DMS153 treated with DMSO at 0.1 percent for 48 hours (cell line): ENCODE measurements around the gene P2RY12.
"Not testable (repeated sequence)": the region's sequence is repeated elsewhere in the genome, so short reads cannot be mapped to it uniquely, and the experiment has no call there.

ENCODE experiments used
- DNase-seq: peaks from one replicate; lab custom pipeline; 2025; ENCODE audit not compliant: unreplicated experiment; lab: John Stamatoyannopoulos, UW

P2RY12 gene

DNA sequence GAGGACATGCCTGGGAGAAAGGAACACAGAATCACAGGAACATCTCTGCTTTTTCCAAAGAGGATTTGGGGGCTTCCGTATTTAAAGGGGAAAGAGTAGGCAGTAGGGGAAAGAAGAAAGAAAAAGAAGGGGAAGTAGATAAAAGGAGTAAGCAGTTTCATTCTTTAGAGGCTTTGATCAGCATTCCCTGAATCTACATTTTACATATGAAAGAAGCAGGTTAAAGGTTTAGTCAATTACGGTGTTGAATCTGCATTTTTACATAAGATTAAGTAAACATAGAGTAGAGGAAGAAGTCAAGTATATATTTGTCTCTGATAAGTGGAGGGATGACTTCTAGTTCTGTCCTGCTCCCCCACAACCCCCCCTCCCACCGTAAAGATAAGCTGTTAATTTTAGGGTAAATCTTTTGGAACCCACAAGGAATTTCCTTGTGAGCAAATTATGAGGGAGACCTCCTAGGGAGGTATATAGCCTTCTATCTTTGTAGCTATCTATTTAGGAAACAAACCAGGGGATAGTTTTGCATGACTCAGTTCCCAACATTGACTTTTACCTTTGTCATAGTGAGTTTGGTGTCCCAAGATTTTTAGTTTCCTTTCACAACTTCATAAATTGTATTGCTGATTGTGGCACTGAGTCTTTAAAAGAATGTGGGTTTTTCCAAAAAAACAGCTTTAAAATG is 8.7 kb upstream of the P2RY12 start:
- DNase-seq: no peak

DNA sequence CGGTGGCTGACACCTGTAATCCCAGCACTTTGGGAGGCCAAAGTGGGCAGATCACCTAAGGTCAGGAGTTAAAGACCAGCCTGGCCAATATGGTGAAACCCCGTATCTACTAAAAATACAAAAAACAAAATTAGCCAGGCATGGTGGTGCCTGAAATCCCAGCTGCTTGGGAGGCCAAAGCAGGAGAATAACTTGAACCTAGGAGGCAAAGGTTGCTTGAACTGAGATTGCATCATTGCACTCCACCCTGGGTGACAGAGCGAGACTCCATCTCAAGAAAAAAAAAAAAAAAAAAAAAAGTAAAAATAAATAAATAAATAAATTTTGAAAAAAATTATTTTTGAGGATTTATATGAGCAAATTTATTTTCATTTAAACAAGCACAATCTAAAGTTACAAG is 7.6 kb upstream of the P2RY12 start:
- DNase-seq: not testable (repeated sequence)

- no peak for DNase-seq
Measured at GRCh38 chr3:151391720-151392119, 7.2 kb upstream of the P2RY12 start.

DNA sequence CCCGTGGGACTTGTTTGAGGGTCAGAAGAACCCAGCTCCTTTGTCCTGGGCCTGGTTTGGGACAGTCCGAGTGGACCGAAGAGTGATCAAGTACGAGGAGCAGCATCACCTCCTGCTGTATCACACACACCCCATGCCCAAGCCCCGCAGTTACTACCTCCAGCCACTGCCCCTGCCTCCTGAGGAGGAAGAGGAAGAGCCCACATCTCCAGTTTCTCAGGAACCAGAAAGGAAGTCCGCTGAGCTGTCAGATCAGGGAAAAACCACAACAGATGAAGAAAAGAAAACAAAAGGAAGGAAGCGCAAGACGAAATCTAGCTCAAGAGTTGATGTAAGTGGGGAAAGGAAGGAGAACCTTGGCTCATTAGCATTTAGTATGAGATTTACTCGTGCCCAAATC is 3.3 kb upstream of the P2RY12 start:
- no peak for DNase-seq

- DNase-seq: no peak
Measured at GRCh38 chr3:151387432-151387831, 2.9 kb upstream of the P2RY12 start.

GRCh38 chr3:151386056-151386455 is 1.5 kb upstream of the P2RY12 start:
- DNase-seq: no peak

DNA sequence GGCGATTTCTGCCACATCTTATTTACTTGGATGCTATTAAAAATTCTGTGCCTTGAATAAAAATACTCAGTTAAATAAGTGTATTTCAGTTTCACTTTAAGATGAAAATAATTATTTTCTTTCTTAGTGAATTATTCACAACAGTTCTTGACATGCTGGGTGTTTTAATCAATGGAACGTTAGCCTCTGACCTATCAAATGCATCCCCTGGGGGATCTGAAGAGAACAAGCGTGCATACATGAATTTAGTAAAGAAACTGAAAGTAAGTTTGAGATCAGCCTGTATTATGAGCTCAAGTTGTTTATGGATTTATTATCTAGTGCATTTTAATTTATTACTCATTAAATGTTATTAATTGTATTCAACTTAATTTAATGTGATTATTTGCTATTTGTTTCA is 597 bp downstream of the P2RY12 start:
- no peak for DNase-seq

- DNase-seq: no peak
Measured at GRCh38 chr3:151383111-151383510, 1.4 kb downstream of the P2RY12 start.

GRCh38 chr3:151382671-151383070 is 1.9 kb downstream of the P2RY12 start:
- no peak for DNase-seq

DNA sequence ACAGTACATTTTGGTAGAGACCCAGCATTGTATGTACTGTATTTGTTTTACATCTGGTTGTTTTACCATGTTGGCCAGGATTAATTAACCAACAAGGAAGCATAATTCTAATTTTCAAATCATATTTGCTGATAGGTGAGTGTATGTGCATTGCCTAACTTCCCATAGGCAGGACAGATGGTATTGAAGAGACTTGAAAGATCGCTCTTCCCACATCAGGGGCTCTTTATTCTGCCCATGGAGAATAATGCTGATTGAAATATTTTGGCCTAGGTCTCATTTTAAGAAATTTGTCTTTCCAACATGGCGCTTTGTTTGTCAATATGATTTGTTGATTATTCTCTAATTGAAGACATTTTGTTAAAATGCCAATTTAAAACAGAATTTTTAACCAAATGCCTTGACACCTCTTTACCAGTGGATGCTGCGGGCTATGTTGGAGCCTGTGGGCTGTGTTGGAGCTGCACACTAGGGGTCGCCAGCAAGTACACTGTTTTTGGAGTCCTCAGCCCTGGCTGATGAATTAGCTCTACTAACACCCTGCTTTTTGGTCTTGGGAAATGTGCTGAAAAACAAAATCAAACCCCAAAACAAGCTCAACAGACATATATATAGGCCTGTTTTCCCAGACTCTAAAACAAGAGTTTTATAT is 5.3 kb downstream of the P2RY12 start:
- no peak for DNase-seq

GRCh38 chr3:151377768-151378385 is 6.7 kb downstream of the P2RY12 start:
- no peak for DNase-seq

DNA sequence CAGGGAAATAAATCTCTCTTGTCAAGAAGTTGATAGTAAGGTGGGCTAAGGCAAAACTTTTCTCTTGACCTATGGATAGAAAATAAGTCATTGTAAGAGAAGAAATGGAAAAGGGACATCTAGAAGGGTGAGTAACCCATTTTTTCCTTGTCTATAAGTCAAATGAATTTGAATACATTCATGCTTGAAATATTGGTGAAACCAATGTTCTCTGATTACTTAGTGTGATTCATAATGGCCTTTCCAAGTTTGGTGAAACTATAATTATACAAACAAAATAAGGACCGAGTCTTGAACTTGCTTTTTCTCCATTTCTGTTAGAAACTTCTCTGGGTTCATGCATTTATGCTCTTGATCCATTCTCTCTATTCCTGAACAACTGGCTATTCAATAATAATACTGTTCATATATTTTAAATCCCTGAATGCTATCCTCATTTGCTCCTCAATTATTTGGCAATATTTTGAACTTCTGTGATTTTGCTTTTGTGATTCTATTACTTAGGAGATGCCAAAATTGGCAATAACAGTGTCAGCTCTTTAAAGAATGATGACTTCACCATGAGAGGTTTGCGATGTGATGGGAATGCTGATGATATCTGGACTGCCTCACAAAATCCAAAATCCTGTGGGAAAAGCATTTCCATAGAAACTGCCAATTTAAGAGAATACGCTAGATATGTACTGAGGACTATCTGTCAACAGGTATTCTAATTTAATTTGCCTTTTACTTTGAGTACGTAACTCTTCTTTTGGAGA is 12.3 kb downstream of the P2RY12 start:
- DNase-seq: no peak

DNA sequence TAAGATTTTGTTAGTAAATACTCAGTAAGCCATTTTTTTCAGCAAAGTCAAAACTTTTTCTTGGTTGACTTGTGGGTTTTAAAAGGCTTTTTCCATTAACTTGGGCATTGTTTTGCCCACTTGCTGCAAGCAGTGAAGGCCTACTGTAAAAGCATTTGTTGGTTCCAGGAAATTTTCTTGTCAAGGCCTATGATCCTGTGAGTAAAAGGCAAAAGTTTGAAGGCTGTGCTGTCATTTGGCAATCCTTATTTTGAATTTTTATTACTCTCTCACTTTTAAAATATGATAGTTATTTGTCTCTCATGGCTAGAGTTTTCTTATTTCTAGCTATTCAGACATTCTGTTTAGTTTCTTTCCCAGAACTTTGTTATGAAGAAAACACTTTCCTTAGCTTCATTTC is 13.0 kb downstream of the P2RY12 start:
- DNase-seq: no peak

- no peak for DNase-seq
Measured at GRCh38 chr3:151367448-151367847, 17.1 kb downstream of the P2RY12 start.

- no peak for DNase-seq
Measured at GRCh38 chr3:151366993-151367392, 17.6 kb downstream of the P2RY12 start.

DNA sequence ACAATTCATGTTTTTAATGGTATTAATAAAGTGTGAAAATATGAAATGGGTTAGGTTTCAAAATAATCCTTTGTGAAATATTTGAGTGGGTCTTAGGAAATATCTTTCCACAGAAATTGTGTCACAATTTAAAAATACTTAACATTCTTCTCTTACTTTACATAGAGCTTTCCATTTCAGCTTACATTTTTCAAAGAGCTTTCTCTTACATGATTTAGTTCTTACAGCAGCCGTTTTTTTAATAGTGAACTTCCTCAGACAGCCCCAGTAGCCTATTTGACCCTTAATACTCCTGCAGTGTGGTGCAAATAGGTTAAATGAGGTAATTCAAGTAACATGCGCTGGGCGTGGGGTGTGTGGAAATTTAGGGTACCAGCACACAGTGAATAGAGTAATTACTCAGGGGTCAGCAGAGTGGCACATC is 21.8 kb downstream of the P2RY12 start:
- no peak for DNase-seq

DNA sequence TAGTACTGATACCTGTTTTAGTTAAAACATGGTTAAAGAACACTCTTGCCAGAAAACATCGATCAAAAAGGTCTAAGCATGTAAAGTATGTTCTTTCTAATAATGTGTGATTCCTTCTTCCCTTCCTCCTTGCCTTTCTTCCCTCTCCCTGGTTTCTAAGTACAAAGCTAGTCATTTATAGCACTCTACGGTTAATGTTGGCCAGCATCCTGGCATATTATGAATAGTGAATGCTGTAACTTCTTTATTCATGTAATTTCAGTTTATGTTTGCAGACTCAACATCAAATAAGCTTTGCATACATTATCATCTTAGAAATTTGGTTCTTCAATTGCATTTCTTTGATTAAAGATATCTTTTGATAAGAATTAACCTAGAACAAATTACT is 27.1 kb downstream of the P2RY12 start:
- DNase-seq: no peak

- no peak for DNase-seq
Measured at GRCh38 chr3:151356794-151357462, 27.6 kb downstream of the P2RY12 start.

DNA sequence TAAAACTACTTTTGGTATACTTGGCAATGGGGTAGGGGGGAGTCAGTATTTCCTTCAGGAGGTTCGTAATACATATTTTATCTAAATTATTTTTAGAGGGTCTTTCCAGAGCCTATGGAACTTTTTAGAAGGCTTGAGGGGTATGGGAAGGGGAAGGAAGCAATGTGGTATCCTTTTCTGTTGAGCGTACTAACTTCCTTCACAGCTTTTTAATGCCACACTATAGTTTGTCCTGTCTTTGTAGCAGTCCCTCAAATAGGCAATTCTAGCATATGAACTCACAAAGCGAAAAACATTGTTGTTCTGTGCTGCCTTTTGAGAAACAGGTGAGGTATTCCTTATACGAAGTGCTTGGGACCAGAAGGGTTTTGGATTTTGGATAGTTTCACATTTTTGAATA is 32.9 kb downstream of the P2RY12 start:
- no peak for DNase-seq

- no peak for DNase-seq
Measured at GRCh38 chr3:151351219-151351618, 33.3 kb downstream of the P2RY12 start.

GRCh38 chr3:151350656-151351055 is 33.9 kb downstream of the P2RY12 start:
- DNase-seq: no peak
